Measurements from ENCODE around the gene SPTLC3.

Gene SPTLC3

DNA sequence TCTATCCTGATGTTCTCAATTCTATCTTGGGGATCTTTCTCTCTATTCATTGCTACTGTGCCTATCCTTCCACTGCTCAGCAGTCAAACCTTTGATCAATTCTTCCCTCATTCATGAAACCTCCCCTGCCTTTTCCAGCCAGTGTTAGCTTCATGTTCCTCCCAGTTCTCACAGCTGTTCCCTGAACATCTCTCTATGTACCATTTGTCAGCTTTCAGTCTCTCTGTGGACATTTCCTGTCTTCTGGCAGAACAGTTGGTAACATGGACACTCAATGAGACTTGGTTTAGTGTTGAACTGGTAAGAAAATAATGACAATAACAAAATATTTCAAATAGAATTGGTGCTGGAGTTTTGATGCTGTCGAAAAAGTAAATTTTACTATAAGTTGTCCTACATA lies 26.2 kb downstream of the SPTLC3 start:
- no peak for DNase-seq

GRCh38 chr20:13035399-13036152 lies 26.8 kb downstream of the SPTLC3 start:
- no peak for DNase-seq

- DNase-seq = no peak
These were observed 29.0 kb downstream of the SPTLC3 start for GRCh38 chr20:13037727-13038126.

GRCh38 chr20:13041574-13042457 lies 33.0 kb downstream of the SPTLC3 start:
- DNase-seq = no peak

DNA sequence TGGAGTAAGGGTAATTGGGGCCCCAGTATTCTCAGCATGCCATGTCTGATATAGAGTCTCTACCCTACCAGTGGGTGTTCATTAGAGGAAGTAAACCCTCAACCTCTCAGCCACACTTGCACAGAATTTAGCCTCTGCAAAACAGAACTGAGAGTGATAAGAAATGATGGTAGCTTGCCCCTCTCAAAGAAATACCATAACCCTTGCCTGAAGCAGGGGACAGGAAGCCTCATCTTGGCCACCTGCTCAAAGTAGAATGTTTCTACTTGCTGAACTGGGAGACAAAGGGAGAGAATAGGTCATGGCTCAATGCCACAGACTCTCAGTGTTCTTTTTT lies 33.7 kb downstream of the SPTLC3 start:
- no peak for DNase-seq

GRCh38 chr20:13046409-13046808 lies 37.6 kb downstream of the SPTLC3 start:
- DNase-seq = no peak

DNA sequence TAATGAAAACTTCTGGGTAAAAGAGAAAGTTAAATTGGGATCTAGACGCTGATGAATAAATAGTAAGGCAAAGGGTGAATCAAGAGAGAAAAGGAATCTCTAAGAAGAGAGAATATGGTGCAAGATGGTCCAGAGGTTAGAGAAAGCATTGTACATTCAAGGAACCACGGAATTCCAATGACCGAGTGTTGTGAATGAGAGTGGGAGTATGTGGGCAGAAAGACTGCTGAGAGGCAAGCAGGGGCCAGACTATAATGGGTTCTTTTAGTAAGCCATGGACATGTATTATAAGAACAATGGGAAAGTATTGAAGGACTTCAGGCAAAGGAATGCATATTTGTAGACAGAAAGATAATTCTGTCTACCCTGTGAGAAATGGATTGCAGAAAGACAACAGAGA lies 45.2 kb downstream of the SPTLC3 start:
- no peak for DNase-seq

GRCh38 chr20:13058666-13059389 lies 50.1 kb downstream of the SPTLC3 start:
- DNase-seq = no peak

DNA sequence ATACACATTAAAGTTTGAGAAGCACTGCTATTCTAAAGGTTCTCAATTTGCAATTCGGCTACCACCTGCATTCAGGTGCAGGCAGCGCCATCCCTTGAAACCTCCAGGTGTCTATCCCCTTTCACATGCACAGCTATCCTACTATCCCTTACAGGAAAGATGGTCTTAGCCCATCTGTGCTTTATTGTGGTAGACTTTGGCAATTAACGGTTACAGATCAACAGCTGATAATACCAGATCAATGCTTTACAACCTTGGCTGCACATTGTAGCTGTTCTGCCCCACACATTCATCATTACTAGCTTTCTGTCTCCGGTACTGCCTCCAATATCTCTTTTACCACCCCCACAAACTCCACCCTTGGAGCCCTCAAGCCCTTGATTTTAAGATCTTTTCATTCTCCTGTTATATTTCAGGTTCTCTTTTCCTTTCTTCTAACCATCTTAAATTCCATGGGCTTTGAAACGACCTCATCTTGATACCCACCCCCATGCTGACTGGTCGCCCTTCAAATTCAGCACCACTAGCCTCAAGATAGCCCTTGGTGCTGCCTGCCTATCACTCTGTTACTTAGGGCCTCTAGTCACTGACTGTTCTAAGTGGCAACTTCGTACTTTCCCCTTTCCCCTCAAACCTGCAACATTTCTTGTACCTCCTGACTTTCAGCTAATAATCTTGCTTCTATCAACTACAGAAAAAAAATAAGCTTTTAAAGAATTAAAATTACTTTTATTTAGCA lies 50.8 kb downstream of the SPTLC3 start:
- no peak for DNase-seq

GRCh38 chr20:13060327-13060726 lies 51.6 kb downstream of the SPTLC3 start:
- DNase-seq = no peak

DNA sequence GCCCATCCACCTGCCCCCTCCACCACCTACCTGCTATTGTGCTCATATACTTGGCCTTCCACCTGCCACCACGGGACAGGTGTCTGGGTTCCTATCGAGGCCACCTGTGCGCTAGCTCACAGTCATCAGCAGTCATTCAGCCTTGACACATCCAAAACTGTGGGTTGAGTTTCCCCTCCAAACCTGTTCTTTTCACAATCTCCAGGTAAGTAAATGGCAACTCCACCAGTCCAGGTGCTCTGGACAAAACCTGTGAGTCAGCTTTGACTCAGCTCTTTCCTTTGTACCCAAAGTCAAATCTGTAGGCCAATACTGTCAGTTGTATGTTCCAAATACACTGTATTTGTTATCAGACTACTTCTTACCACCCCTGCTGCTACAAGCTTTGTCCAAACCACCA lies 52.6 kb downstream of the SPTLC3 start:
- DNase-seq = no peak

DNA sequence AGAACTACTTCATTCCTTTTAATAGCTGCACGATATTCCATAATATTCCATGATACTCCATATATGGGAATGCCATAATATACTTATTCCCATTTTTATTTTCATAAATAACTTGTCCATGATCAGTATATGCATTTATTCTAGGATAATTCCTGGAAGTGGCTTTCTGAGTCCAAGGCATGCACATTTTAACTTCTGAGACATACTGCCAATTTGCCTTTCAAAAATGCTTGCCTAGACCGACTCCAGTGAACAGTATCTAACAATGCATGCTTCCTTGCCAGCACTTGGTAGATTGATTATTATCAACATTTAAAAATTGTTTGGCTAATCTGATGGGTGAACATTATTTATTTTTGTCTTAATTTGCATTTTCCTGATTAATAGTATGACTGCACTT lies 54.0 kb downstream of the SPTLC3 start:
- DNase-seq = no peak

- no peak for DNase-seq
These were observed 59.6 kb downstream of the SPTLC3 start for GRCh38 chr20:13068336-13068735.

DNA sequence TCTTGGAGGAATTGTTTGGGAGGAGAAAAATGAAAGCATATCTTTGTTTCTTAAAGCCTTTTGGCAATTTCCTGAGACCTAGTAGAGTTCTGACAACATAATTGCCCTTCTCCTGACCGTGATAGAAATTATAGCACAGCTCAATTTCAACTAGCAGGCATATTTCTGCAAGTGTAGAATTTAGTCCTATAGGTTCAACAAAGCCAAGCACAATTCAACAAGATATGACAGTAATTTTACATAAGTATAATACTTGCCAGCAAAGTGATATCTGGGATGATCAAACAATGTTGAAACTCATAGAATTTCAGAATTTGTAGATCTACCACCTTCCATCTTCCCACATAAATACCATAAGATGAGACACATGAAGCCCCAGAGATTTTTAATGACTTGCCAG lies 73.1 kb downstream of the SPTLC3 start:
- no peak for DNase-seq

DNA sequence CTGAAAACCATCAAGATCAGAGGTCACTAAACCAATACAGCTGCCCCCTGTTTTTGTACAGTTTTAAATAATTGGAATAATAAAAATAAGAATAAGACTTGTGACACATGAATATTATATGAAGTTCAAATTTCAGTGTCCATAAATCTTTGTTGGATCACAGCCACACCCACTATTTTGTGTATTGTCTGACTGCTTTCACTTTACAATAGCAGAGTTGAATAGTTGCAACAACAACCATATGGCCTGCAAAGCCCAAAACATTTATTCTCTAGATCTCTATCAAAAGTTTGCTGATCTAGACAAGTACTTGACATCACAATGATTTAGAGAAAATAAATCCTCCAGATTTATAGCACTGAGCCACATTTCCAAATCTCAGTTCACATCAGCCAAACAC lies 73.6 kb downstream of the SPTLC3 start:
- DNase-seq = no peak

DNA sequence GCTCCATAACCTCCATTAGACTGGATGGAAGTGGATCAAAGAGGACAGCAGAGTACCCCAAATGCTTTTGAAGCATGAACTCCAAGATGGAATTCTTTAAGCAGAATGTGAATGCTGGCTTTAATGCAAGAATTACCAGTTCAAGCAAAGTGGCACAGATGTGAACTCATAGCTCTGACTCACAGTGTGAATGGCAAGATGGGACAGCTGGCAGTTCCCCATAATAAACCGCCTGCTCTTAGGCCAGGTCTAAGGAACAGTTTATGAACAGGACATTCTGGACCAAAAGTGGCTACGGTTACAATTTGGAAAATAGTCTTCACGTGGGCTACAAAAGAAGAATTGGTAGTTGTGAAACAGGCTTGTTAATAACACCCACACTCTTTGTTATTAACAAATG lies 76.5 kb downstream of the SPTLC3 start:
- DNase-seq = no peak

GRCh38 chr20:13089950-13090469 lies 81.2 kb downstream of the SPTLC3 start:
- no peak for DNase-seq

DNA sequence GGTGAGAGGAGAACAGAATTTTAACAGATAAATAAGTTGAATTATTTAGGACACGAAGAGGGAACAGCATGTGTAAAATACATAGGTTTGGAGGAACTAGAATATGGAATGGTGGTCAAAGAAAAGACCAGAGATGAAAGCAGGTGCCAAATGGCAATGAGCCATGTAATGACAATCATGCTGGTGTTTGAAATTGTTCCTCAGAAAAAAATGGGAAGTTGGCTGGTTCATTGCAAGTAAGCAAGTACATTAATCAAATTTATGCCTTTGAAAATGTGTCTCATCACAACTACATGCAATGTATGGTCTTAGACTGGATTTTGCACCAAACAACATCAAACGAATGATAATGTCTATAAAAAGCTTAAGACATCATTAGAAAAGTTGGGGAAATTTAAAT lies 83.3 kb downstream of the SPTLC3 start:
- DNase-seq = no peak

GRCh38 chr20:13094976-13095375 lies 86.2 kb downstream of the SPTLC3 start:
- no peak for DNase-seq

- DNase-seq = no peak
These were observed 90.1 kb downstream of the SPTLC3 start for GRCh38 chr20:13098720-13099355.

GRCh38 chr20:13099676-13100075 lies 90.9 kb downstream of the SPTLC3 start:
- no peak for DNase-seq

DNA sequence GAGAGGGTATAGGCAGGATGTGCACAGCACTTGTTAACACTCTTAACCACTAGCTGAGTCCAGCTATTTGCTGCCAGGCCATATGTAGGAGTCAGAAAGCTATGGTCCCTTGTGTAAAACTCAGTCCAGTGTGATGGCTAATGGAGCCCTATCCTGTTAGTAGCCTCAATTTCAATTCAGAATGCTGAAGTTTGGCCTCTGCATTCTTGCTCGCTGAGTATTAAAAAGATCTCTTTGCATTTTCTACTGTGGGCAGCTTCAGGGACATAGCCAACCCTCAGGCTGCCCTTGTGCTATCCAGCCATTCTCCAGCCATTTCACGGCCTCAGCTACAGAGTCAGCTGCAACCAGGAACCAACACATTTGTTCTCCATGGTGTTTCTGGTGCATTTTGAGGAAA lies 92.5 kb downstream of the SPTLC3 start:
- no peak for DNase-seq
